HEK293 (cell line): ENCODE results near the gene MEST.

Source experiments
- CTCF ChIA-PET: fragments of 350-600 bp; formaldehyde crosslinking; extraction: SDS; loops from one replicate; lab custom pipeline; 2021; ENCODE audit warnings: antibody characterized with exemption; lab: Yijun Ruan, JAX
- POLR2A ChIA-PET: fragments of 300-600 bp; formaldehyde crosslinking; extraction: SDS; loops from one replicate; lab custom pipeline; 2020; ENCODE audit warnings: antibody characterized with exemption, inconsistent platforms; lab: Yijun Ruan, JAX
- H3K27ac ChIP-seq: fragments of 200-500 bp; sonication (Bioruptor generic); 2 replicates; pipeline ENCODE4 v1.5.1; 2014; ENCODE audit warnings: low read depth, low read length, control low read depth, inconsistent platforms; ENCODE audit errors: extremely low read depth
- H3K36me3 ChIP-seq, 2 experiments: fragments of 200-500 bp in 1 of 2; sonication (Bioruptor generic) in 1 of 2; 1 replicate in 1 of 2; 2 replicates in 1 of 2; pipeline ENCODE4 v1.5.1; 2014 to 2017; ENCODE audit warnings: inconsistent platforms in 2 of 2, low read length in 2 of 2; ENCODE audit not compliant: control insufficient read depth in 2 of 2, insufficient read depth in 1 of 2
- H3K4me1 ChIP-seq: fragments of 200-500 bp; sonication (Bioruptor generic); 2 replicates; pipeline ENCODE4 v1.5.1; 2014; ENCODE audit warnings: mild to moderate bottlenecking, low read length, inconsistent platforms; ENCODE audit not compliant: control insufficient read depth, insufficient read depth
- H3K4me3 ChIP-seq: 2 replicates; pipeline ENCODE4 v1.5.1; 2011; ENCODE audit warnings: low read depth, mild to moderate bottlenecking, control low read depth, low read length, moderate library complexity
- H3K9me3 ChIP-seq: fragments of 200-500 bp; sonication (Bioruptor generic); 2 replicates; pipeline ENCODE4 v1.5.1; 2014; ENCODE audit warnings: low read depth, low read length, inconsistent platforms; ENCODE audit not compliant: control insufficient read depth, insufficient read depth
- CTCF ChIP-seq: fragments of 450-650 bp; formaldehyde crosslinking; IDR thresholded peaks from 2 replicates; pipeline ENCODE4 v1.5.1; 2016; ENCODE audit warnings: missing biosample characterization, missing genetic modification characterization
- HOXA7 ChIP-seq: sonication (generic); formaldehyde crosslinking; IDR thresholded peaks from 2 replicates; pipeline ENCODE4 v1.8.1; 2022; ENCODE audit warnings: missing genetic modification reagents, borderline replicate concordance
- PRDM10 ChIP-seq: fragments of 450-650 bp; formaldehyde crosslinking; IDR thresholded peaks from 2 replicates; pipeline ENCODE4 v1.5.1; 2016; ENCODE audit warnings: missing biosample characterization, missing genetic modification characterization
- SETDB1 ChIP-seq: IDR thresholded peaks from one replicate; pipeline ENCODE4 v1.6.1; 2017; ENCODE audit warnings: mild to moderate bottlenecking, low read length, moderate library complexity, mixed read lengths; ENCODE audit not compliant: insufficient read length
- TSHZ1 ChIP-seq: fragments of 450-650 bp; formaldehyde crosslinking; IDR thresholded peaks from 2 replicates; pipeline ENCODE4 v1.5.1; 2016; ENCODE audit warnings: missing biosample characterization, missing genetic modification characterization, borderline replicate concordance
- ZBTB17 ChIP-seq: fragments of 450-650 bp; formaldehyde crosslinking; IDR thresholded peaks from 2 replicates; pipeline ENCODE4 v1.5.1; 2016; ENCODE audit warnings: missing biosample characterization, missing genetic modification characterization
- ZBTB20 ChIP-seq: fragments of 450-650 bp; formaldehyde crosslinking; IDR thresholded peaks from 2 replicates; pipeline ENCODE4 v1.5.1; 2016; ENCODE audit warnings: missing biosample characterization, missing genetic modification characterization
- ZEB2 ChIP-seq: fragments of 450-650 bp; formaldehyde crosslinking; IDR thresholded peaks from 2 replicates; pipeline ENCODE4 v1.5.1; 2016; ENCODE audit warnings: missing biosample characterization, missing genetic modification characterization
- ZNF335 ChIP-seq: fragments of 450-650 bp; formaldehyde crosslinking; conservative IDR thresholded peaks from 2 replicates; pipeline ENCODE4 v1.5.1; 2016; ENCODE audit warnings: missing biosample characterization, missing genetic modification characterization
- ZNF398 ChIP-seq: fragments of 450-650 bp; formaldehyde crosslinking; IDR thresholded peaks from 2 replicates; pipeline ENCODE4 v1.5.1; 2017; ENCODE audit warnings: missing biosample characterization, missing genetic modification characterization
- ZNF514 ChIP-seq: fragments of 450-650 bp; formaldehyde crosslinking; IDR thresholded peaks from 2 replicates; pipeline ENCODE4 v1.5.1; 2016; ENCODE audit warnings: missing biosample characterization, missing genetic modification characterization
- ZNF571 ChIP-seq: fragments of 450-650 bp; formaldehyde crosslinking; IDR thresholded peaks from 2 replicates; pipeline ENCODE4 v1.5.0; 2017; ENCODE audit warnings: missing biosample characterization, missing genetic modification characterization
- ZSCAN23 ChIP-seq: fragments of 450-650 bp; formaldehyde crosslinking; IDR thresholded peaks from 2 replicates; pipeline ENCODE4 v1.5.1; 2016; ENCODE audit warnings: missing biosample characterization, missing genetic modification characterization

MEST gene

GRCh38 chr7:130492523-130493274, 814 bp downstream of the MEST start:
- Histone ChIP-seq H3K27ac (no peak overlapping the region), H3K4me3 (peak overlapping the region; percentile 42)

GRCh38 chr7:130493275-130493873, 1.5 kb downstream of the MEST start:
- H3K9me3 ChIP-seq, result no peaks in the 10 kb centered on the region
- H3K4me1 ChIP-seq, result no peaks in the 10 kb centered on the region
- H3K36me3 ChIP-seq, result no peaks in the 10 kb centered on the region
- no peak overlapping the region for H3K27ac ChIP-seq
- TF ChIP-seq ZNF514, result no peak
- TF ChIP-seq ZNF398, result peak; percentile 82
- peak; percentile 18; the same call in 1 of the 2 replicates for TF ChIP-seq ZNF335 (tag by site-specific recombination)
- POLR2A ChIA-PET, result no interaction called here
- CTCF ChIA-PET, result no interaction called here
- H3K4me3 ChIP-seq, result peak overlapping the region; percentile 42

More at GRCh38 chr7:130492523-130493274, 814 bp downstream of the MEST start:
- ChIA-PET CTCF (no interaction called here), POLR2A (no interaction called here)
- TF ChIP-seq PRDM10 (tag by site-specific recombination) (peak; percentile 31; the same call in 1 of the 2 replicates), ZBTB17 (tag by site-specific recombination) (peak; percentile 33; the same call in 1 of the 2 replicates), ZBTB20 (tag by site-specific recombination) (peak; percentile 13; the same call in 1 of the 2 replicates), ZNF571 (tag by site-specific recombination) (no peak), ZNF335 (tag by site-specific recombination) (peak; percentile 63; the same call in 1 of the 2 replicates), TSHZ1 (tag by site-specific recombination) (no peak), SETDB1 (peak; percentile 63)
- H3K36me3 ChIP-seq, result no peaks in the 10 kb centered on the region
- no peaks in the 10 kb centered on the region for H3K9me3 ChIP-seq
- H3K4me1 ChIP-seq, result no peaks in the 10 kb centered on the region

- Histone ChIP-seq H3K9me3 (no peaks in the 10 kb centered on the region), H3K4me1 (no peaks in the 10 kb centered on the region), H3K27ac (no peak overlapping the region), H3K36me3 (no peaks in the 10 kb centered on the region), H3K4me3 (no peak overlapping the region)
- ChIA-PET POLR2A (no interaction called here), CTCF (interaction anchor here (0.6 to 0.7 kb wide), 2 partner anchors 122 to 300 kb away, joined by 3 read pairs; no protein-coding TSS in a partner anchor)
- no peak for TF ChIP-seq ZSCAN23 (tag by site-specific recombination)
- no peak for TF ChIP-seq HOXA7 (CRISPR knock-in tag)
- TF ChIP-seq CTCF, result no peak
- no peak for TF ChIP-seq ZEB2 (tag by site-specific recombination)
- TF ChIP-seq PRDM10 (tag by site-specific recombination), result no peak
These were observed 2.6 kb downstream of the MEST start for GRCh38 chr7:130494431-130494858.
